Measurements from ENCODE around the gene TBL1X. TPM values are rescaled to one million over a fixed set of nuclear protein-coding genes. Genes with fewer than 3 reads are reported as not detected.

TBL1X gene
- total and polyA plus RNA-seq, 2 of the 8 experiments (the other 6 are each of a cell fraction or from before 2014, with no cell fraction given): 13.3 to 25.6 TPM

- peak in 1 of 2 experiments; percentile 21 for DNase-seq (ENCODE audit: low read depth in 1 of 2, low spot score in 2 of 2)
- POLR2A ChIA-PET (ENCODE audit: partially characterized antibody): interaction anchor here (1.4 kb wide), 1 partner anchor 35 kb away, joined by 5 read pairs; no protein-coding TSS in a partner anchor
- peak; percentile 50 for TF ChIP-seq CTBP2 (IDR thresholded peaks at IDR 0.05; ENCODE audit: borderline replicate concordance, insufficient read depth, insufficient read length, low read length)
- TF ChIP-seq HDAC6 (IDR thresholded peaks at IDR 0.05; ENCODE audit: low read depth, low read length): no peak
- peak; percentile 60; the same call in 1 of the 2 replicates for TF ChIP-seq SP1 (IDR thresholded peaks at IDR 0.05; ENCODE audit: low read depth, low read length)
- TF ChIP-seq GTF2F1 (IDR thresholded peaks at IDR 0.05; ENCODE audit: borderline replicate concordance, low read depth, low read length): no peak
- no peak for TF ChIP-seq SP4 (IDR thresholded peaks at IDR 0.05; ENCODE audit: low read length)
- no peak for TF ChIP-seq EZH2 (IDR thresholded peaks at IDR 0.05; ENCODE audit: low read depth, low read length, severe bottlenecking)
- TF ChIP-seq BRCA1 (IDR thresholded peaks at IDR 0.05; ENCODE audit: low read depth, low read length): no peak
- no peak for TF ChIP-seq FOSL1 (IDR thresholded peaks at IDR 0.05; ENCODE audit: insufficient read depth, low read depth, low read length)
- no peak for TF ChIP-seq CEBPB (IDR thresholded peaks at IDR 0.05; ENCODE audit: low read depth, low read length)
- TF ChIP-seq SIN3A (conservative IDR thresholded peaks at IDR 0.05 in 1 of 2, IDR thresholded peaks at IDR 0.05 in 1 of 2; ENCODE audit: low read depth in 1 of 2, low read length in 2 of 2): peak; percentile 66 to 97; a peak in 3 of 4 replicates
- no peak for TF ChIP-seq KDM1A (IDR thresholded peaks at IDR 0.05; ENCODE audit: borderline replicate concordance, low read length)
- no peak for TF ChIP-seq YY1 (IDR thresholded peaks at IDR 0.05; ENCODE audit: low read depth, low read length)
- no peak for TF ChIP-seq ASH2L (IDR thresholded peaks at IDR 0.05; ENCODE audit: low read length)
Measured at GRCh38 chrX:9789555-9789954, 324.7 kb downstream of the TBL1X start.

More at GRCh38 chrX:9789555-9789954, 324.7 kb downstream of the TBL1X start:
- CTCF ChIA-PET (ENCODE audit: partially characterized antibody): interaction anchor here (0.8 kb wide), 1 partner anchor 12 kb away, joined by 3 read pairs; no protein-coding TSS in a partner anchor
- Histone ChIP-seq H3K27ac (ENCODE audit: low read depth, low read length) (peak overlapping the region; percentile 70; the same call in 1 of the 2 replicates), H3K79me2 (ENCODE audit: control insufficient read depth in 1 of 2, insufficient read depth in 2 of 2, low read length in 2 of 2) (peaks cover 0 to 72% of the 10 kb centered on the region in 2 experiments; a peak in 2 of 4 replicates), H3K18ac (ENCODE audit: extremely low read depth, low read length) (peak overlapping the region; percentile 32; the same call in 1 of the 2 replicates), H2AFZ (ENCODE audit: low read length) (no peak overlapping the region), H4K20me1 (replicated peaks in 1 of 2; ENCODE audit: control insufficient read depth in 1 of 2, insufficient read depth in 2 of 2, low read length in 2 of 2) (peaks cover 0 to 3% of the 10 kb centered on the region in 2 experiments), H3K4me2 (ENCODE audit: insufficient read depth in 1 of 2, low read depth in 2 of 2, low read length in 2 of 2) (peak overlapping the region; percentile 66 to 92), H2BK120ac (replicated peaks; ENCODE audit: low read depth, low read length) (no peak overlapping the region), H3K79me1 (ENCODE audit: low read depth, low read length) (no peaks in the 10 kb centered on the region; the same call in 1 of the 2 replicates), H4K5ac (ENCODE audit: insufficient read length, low read depth, low read length) (no peak overlapping the region), H3K9me3 (ENCODE audit: insufficient read depth in 2 of 2, low read depth in 1 of 2, low read length in 1 of 2) (no peaks in the 10 kb centered on the region), H4K91ac (replicated peaks; ENCODE audit: insufficient read length, low read length) (no peak overlapping the region), H3K27me3 (replicated peaks in 1 of 4; ENCODE audit: control insufficient read depth in 3 of 4, extremely low read depth in 1 of 4, insufficient read depth in 3 of 4, low read length in 3 of 4) (no peaks in the 10 kb centered on the region), H2AK5ac (ENCODE audit: low read depth, low read length) (no peak overlapping the region), H3K4ac (replicated peaks; ENCODE audit: insufficient read length, low read depth, low read length) (no peak overlapping the region), H3K23me2 (ENCODE audit: low read depth, low read length) (peaks cover 8% of the 10 kb centered on the region; the same call in 1 of the 2 replicates), H3K36me3 (ENCODE audit: control insufficient read depth in 2 of 4, insufficient read depth in 4 of 4, low read length in 3 of 4) (no peaks in the 10 kb centered on the region), H3K4me3 (ENCODE audit: extremely low read depth in 1 of 4, insufficient read depth in 2 of 4, low read depth in 3 of 4, low read length in 4 of 4) (peak overlapping the region; percentile 23 to 84 (median 23); a peak in 6 of 8 replicates), H4K8ac (ENCODE audit: extremely low read depth, insufficient read depth, low read length) (no peak overlapping the region), H3K4me1 (replicated peaks in 1 of 4; ENCODE audit: control insufficient read depth in 3 of 4, insufficient read depth in 4 of 4, low read length in 3 of 4) (peaks cover 6 to 16% (median 13%) of the 10 kb centered on the region in 4 experiments; a peak in 6 of 7 replicates), H3K23ac (ENCODE audit: insufficient read length) (no peak overlapping the region), H2BK15ac (ENCODE audit: low read length) (no peak overlapping the region), H2BK20ac (ENCODE audit: low read length) (no peak overlapping the region), H3K9ac (replicated peaks in 1 of 4; ENCODE audit: extremely low read depth in 1 of 4, low read depth in 3 of 4, low read length in 3 of 4) (no peak overlapping the region; a peak in 1 of 7 replicates), H2BK12ac (ENCODE audit: low read depth, low read length) (0 out of 2 replicates have a peak overlapping the region, but pooled peaks have one; percentile 68), H3K56ac (replicated peaks; ENCODE audit: insufficient read length, low read depth, low read length) (peak overlapping the region; percentile 30), H2BK5ac (ENCODE audit: low read depth, low read length) (0 out of 2 replicates have a peak overlapping the region, but pooled peaks have one; percentile 75), H3K14ac (ENCODE audit: insufficient read length) (no peak overlapping the region)
- FAIRE-seq: peak; percentile 50
- WGBS, 2 experiments (ENCODE audit: extremely low coverage in 1 of 2, insufficient coverage in 1 of 2, insufficient read length in 1 of 2, insufficient replicate concordance in 2 of 2, low coverage in 1 of 2, low lambda C conversion rate in 2 of 2, missing lambda C conversion rate in 1 of 2): 0% methylated on average over 2 of the region's 5 CpGs; no CpG with 5 or more reads in 1 of the 2 experiments

Measured in H1 (cell line).